PC-3 (cell line): ENCODE results near the gene ARHGEF28. TPM values are rescaled to one million over a fixed set of nuclear protein-coding genes. Genes with fewer than 3 reads are reported as not detected.
A peak's percentile ranks its signal among the peaks of the same experiment; 100 is the strongest.

ENCODE experiments used
- ATAC-seq: fragments of 200-7000 bp; cut with Tn5 transposase; 2 replicates; pipeline ENCODE4 v1.9.1; 2020; ENCODE audit warnings: mild to moderate bottlenecking, moderate library complexity
- BruUV-seq: library from RNA; stranded (reverse); fragments of 400-500 nt; replicated peaks from 2 replicates; lab custom pipeline; 2021; lab: Mats Ljungman, UMichigan
- CTCF ChIA-PET: fragments of 300-600 bp; sonication (Branson Sonifier 250); formaldehyde crosslinking; loops from one replicate; lab custom pipeline; 2022; ENCODE audit warnings: antibody characterized with exemption; lab: Charles Lee
- POLR2A ChIA-PET: fragments of 300-600 bp; sonication (Branson Sonifier 250); formaldehyde crosslinking; loops from one replicate; lab custom pipeline; 2022; ENCODE audit warnings: antibody characterized with exemption; ENCODE audit not compliant: unreplicated experiment; lab: Charles Lee
- DNase-seq: peaks from one replicate; pipeline ENCODE4 v3.0.0-alpha.2; 2015
- H2AFZ ChIP-seq: fragments of 300-600 bp; sonication (generic); 2 replicates; pipeline ENCODE4 v1.6.0; 2016; ENCODE audit warnings: antibody characterized with exemption, low read length
- H3F3A ChIP-seq: fragments of 300-600 bp; sonication (generic); one replicate; pipeline ENCODE4 v1.6.0; 2017; ENCODE audit warnings: antibody characterized with exemption, low read length, control low read depth, mild to moderate bottlenecking; ENCODE audit not compliant: unreplicated experiment
- H3K27ac ChIP-seq: fragments of 300-600 bp; sonication (generic); 2 replicates; pipeline ENCODE4 v1.5.1; 2016; ENCODE audit warnings: mild to moderate bottlenecking, low read length
- H3K27me3 ChIP-seq: fragments of 300-600 bp; sonication (generic); 2 replicates; pipeline ENCODE4 v1.6.1; 2016; ENCODE audit warnings: low read length, mixed read lengths
- H3K36me3 ChIP-seq: fragments of 300-600 bp; sonication (generic); 2 replicates; pipeline ENCODE4 v1.6.1; 2016; ENCODE audit warnings: low read depth, mixed run types, low read length, mixed read lengths
- H3K4me1 ChIP-seq: fragments of 300-600 bp; sonication (generic); 2 replicates; pipeline ENCODE4 v1.5.1; 2016; ENCODE audit warnings: low read length; ENCODE audit not compliant: insufficient read depth
- H3K4me2 ChIP-seq: fragments of 300-600 bp; sonication (generic); 2 replicates; pipeline ENCODE4 v1.6.0; 2016; ENCODE audit warnings: low read length
- H3K4me3 ChIP-seq: fragments of 300-600 bp; sonication (generic); 2 replicates; pipeline ENCODE4 v1.5.1; 2016; ENCODE audit warnings: mild to moderate bottlenecking, low read length, mixed read lengths
- H3K79me2 ChIP-seq: fragments of 300-600 bp; sonication (generic); 2 replicates; pipeline ENCODE4 v1.6.1; 2017; ENCODE audit warnings: low read length, mixed read lengths
- H3K9ac ChIP-seq: fragments of 300-600 bp; sonication (generic); 2 replicates; pipeline ENCODE4 v1.6.0; 2016; ENCODE audit warnings: mild to moderate bottlenecking, low read length
- H3K9me2 ChIP-seq: fragments of 300-600 bp; sonication (generic); replicated peaks from 2 replicates; pipeline ENCODE4 v1.6.1; 2016; ENCODE audit warnings: mixed run types, low read length, mixed read lengths
- H3K9me3 ChIP-seq: fragments of 300-600 bp; sonication (generic); 2 replicates; pipeline ENCODE4 v1.6.1; 2016; ENCODE audit warnings: low read length, mixed read lengths
- H4K20me1 ChIP-seq: fragments of 300-600 bp; sonication (generic); 2 replicates; pipeline ENCODE4 v1.6.1; 2016; ENCODE audit warnings: low read length, mixed read lengths
- CTCF ChIP-seq: fragments of 300-600 bp; sonication (generic); conservative IDR thresholded peaks from 2 replicates; pipeline ENCODE4 v1.5.1; 2017; ENCODE audit warnings: antibody characterized with exemption, low read depth, mild to moderate bottlenecking, low read length
- EZH2 ChIP-seq: fragments of 300-600 bp; sonication (generic); IDR thresholded peaks from one replicate; pipeline ENCODE4 v1.6.1; 2017; ENCODE audit warnings: antibody characterized with exemption, mild to moderate bottlenecking, low read length; ENCODE audit not compliant: unreplicated experiment
- EZH2phosphoT487 ChIP-seq: fragments of 300-600 bp; sonication (generic); IDR thresholded peaks from 2 replicates; pipeline ENCODE4 v1.6.1; 2018; ENCODE audit warnings: mild to moderate bottlenecking, antibody characterized with exemption, low read length, borderline replicate concordance
- intact Hi-C: fragments of 100-400 bp; cut with micrococcal nuclease; formaldehyde crosslinking; loops from 2 replicates; pipeline ENCODE4 v1.9.0; 2023
- total RNA-seq: library from RNA; depleted of rRNA; stranded (reverse); fragments of >200 nt; gene quantifications from 2 replicates; pipeline ENCODE4 v1.2.3, GENCODE V29; 2014

The ARHGEF28 gene
- total RNA-seq, 1 experiment from 2014 or later = 24.2 TPM

DNA sequence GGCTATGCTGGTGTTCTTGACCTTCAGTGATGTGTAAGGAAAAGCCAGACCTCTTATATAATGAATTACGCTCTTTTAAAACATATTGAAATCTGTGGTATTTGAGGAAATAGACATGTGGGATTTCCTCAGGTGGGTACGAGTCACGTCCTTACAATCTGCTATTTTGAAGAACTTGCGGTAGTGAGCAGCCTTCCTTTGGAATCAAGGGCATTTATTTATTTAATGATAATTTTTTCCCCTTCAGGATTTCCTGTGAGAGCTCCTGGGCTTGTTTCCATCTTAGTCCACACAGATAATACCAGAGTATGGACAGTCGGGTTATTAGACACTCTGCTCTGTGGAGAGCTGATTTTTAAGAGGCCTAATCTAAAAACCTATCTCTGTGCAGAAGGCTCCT lies 167.9 kb downstream of the ARHGEF28 start:
- H3K36me3 ChIP-seq = peaks cover 3% of the 10 kb centered on the region; the same call in 1 of the 2 replicates
- H3K9me2 ChIP-seq = no peaks in the 10 kb centered on the region
- no peaks in the 10 kb centered on the region for H3K79me2 ChIP-seq
- H3K9me3 ChIP-seq = no peaks in the 10 kb centered on the region
- H4K20me1 ChIP-seq = no peaks in the 10 kb centered on the region
- CTCF ChIA-PET = interaction anchor here (0.7 to 1.0 kb wide), 2 partner anchors 24 to 203 kb away, joined by 4 to 5 read pairs; no protein-coding TSS in a partner anchor
- intact Hi-C loops = loop anchor here (5.0 kb wide), 2 partner anchors 102 to 187 kb away; no protein-coding TSS in a partner anchor
- peak; percentile 27 for ATAC-seq
- H3K4me3 ChIP-seq = no peak overlapping the region
- 0 out of 2 replicates have a peak overlapping the region, but pooled peaks have one; percentile 20 for H3K4me2 ChIP-seq
- no peaks in the 10 kb centered on the region for H3F3A ChIP-seq
- no TSS peak for BruUV-seq
- no peak for TF ChIP-seq CTCF
- TF ChIP-seq EZH2 = no peak
- no peak for TF ChIP-seq EZH2phosphoT487
- peak; percentile 56 for DNase-seq
- H3K27ac ChIP-seq = peak overlapping the region; percentile 34
- POLR2A ChIA-PET = no interaction called here
- H2AFZ ChIP-seq = no peak overlapping the region
- peaks cover 46% of the 10 kb centered on the region for H3K4me1 ChIP-seq
- H3K27me3 ChIP-seq = no peaks in the 10 kb centered on the region
- H3K9ac ChIP-seq = no peak overlapping the region

- H3K27ac ChIP-seq = peak overlapping the region; percentile 95
- TF ChIP-seq EZH2 = no peak
- no peaks in the 10 kb centered on the region for H3K27me3 ChIP-seq
- H3K4me1 ChIP-seq = peaks cover 45% of the 10 kb centered on the region
- peak overlapping the region; percentile 62 for H3K4me2 ChIP-seq
- peaks cover 3% of the 10 kb centered on the region; the same call in 1 of the 2 replicates for H3K36me3 ChIP-seq
- intact Hi-C loops = no loop called here
- H3F3A ChIP-seq = no peaks in the 10 kb centered on the region
- ChIA-PET CTCF (no interaction called here), POLR2A (no interaction called here)
- no peaks in the 10 kb centered on the region for H4K20me1 ChIP-seq
- no peak overlapping the region for H3K4me3 ChIP-seq
- DNase-seq = peak; percentile 87
- no peaks in the 10 kb centered on the region for H3K9me2 ChIP-seq
- H2AFZ ChIP-seq = no peak overlapping the region; the same call in 1 of the 2 replicates
- BruUV-seq = TSS peak; percentile 35
- ATAC-seq = peak; percentile 80
- H3K9ac ChIP-seq = peak overlapping the region; percentile 66
- no peaks in the 10 kb centered on the region for H3K79me2 ChIP-seq
- H3K9me3 ChIP-seq = no peaks in the 10 kb centered on the region
Observed at GRCh38 chr5:73796164-73797131, 170.5 kb downstream of the ARHGEF28 start.

DNA sequence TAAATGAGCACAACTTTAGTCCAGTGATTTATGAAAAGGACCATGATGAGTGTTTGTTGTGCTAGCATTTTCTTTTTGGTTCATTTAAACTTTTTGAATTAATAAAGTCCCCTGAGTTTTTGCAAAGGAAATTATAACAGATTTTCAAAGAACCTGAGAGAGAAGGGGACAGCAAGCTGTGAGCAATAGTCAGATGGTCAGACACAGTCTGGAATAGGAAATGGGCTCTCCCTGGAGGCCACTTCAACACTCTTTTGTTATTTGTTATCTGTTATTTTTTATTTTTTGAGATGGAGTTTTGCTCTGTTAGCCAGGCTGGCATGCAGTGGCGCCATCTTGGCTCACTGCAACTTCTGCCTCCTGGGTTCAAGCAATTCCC lies 171.1 kb downstream of the ARHGEF28 start:
- POLR2A ChIA-PET = no interaction called here
- Histone ChIP-seq H3K79me2 (no peaks in the 10 kb centered on the region), H4K20me1 (no peaks in the 10 kb centered on the region), H3K4me1 (peaks cover 41% of the 10 kb centered on the region), H3K27me3 (no peaks in the 10 kb centered on the region), H3K9me2 (no peaks in the 10 kb centered on the region), H3K4me2 (peak overlapping the region; percentile 62), H3K9ac (peak overlapping the region; percentile 54), H3F3A (no peaks in the 10 kb centered on the region), H3K9me3 (no peaks in the 10 kb centered on the region), H3K27ac (peak overlapping the region; percentile 95), H3K36me3 (peaks cover 3% of the 10 kb centered on the region; the same call in 1 of the 2 replicates), H2AFZ (no peak overlapping the region; the same call in 1 of the 2 replicates), H3K4me3 (no peak overlapping the region)
- intact Hi-C loops = no loop called here
- TSS peak; percentile 24 for BruUV-seq
- no peak for ATAC-seq
- no peak for TF ChIP-seq EZH2phosphoT487
- no peak for TF ChIP-seq EZH2
- no peak for TF ChIP-seq CTCF
- no peak for DNase-seq
- CTCF ChIA-PET = no interaction called here
